Measurements from ENCODE around the gene ALDH8A1. TPM values are rescaled to one million over a fixed set of nuclear protein-coding genes. Genes with fewer than 3 reads are reported as not detected.

Gene ALDH8A1
- total and polyA plus RNA-seq, 5 donors: 0.23 to 1.3 (median 0.25) TPM

DNA sequence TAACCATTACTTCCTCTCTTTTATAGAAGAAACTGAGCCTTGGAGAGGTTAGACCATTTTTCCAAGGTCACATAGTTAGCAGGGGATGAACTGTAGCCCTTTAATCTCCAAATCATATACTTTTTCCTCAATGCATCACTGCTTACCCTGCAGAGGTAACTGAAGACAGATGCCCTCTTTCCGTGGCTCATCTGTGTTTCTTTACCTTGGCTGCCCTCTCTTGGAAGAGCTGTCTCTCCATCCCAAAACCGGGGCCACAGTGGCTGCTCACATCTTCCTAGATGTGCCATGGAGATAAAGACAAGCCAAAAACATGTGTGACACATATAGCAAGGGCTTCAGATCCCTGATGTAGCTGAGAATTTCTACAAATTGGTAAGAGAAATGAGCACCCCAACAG, 581 bp upstream of the ALDH8A1 start:
- H3K9me3 ChIP-seq (ENCODE audit: control insufficient read depth, low read length): no peaks in the 10 kb centered on the region
- intact Hi-C loops (cut with DNase I): no loop called here
- no peak overlapping the region for H3K4me3 ChIP-seq (ENCODE audit: low read length)
- DNase-seq (no peak), ATAC-seq (no peak)
- WGBS: 56% methylated on average over 2 of the region's 2 CpGs
- no peaks in the 10 kb centered on the region for H3K27me3 ChIP-seq (ENCODE audit: control insufficient read depth, insufficient read depth)
- H3K27ac ChIP-seq (ENCODE audit: low read length): no peak overlapping the region
- H3K4me1 ChIP-seq (ENCODE audit: control insufficient read depth, insufficient read depth, low read length): no peaks in the 10 kb centered on the region

GRCh38 chr6:134948691-134949090, 1.2 kb downstream of the ALDH8A1 start:
- Histone ChIP-seq H3K4me3 (ENCODE audit: low read length) (no peak overlapping the region), H3K27ac (ENCODE audit: low read length) (no peak overlapping the region), H3K9me3 (ENCODE audit: control insufficient read depth, low read length) (no peaks in the 10 kb centered on the region), H3K27me3 (ENCODE audit: control insufficient read depth, insufficient read depth) (no peaks in the 10 kb centered on the region), H3K4me1 (ENCODE audit: control insufficient read depth, insufficient read depth, low read length) (no peaks in the 10 kb centered on the region)
- no peak for ATAC-seq
- intact Hi-C loops (cut with DNase I): no loop called here
- DNase-seq: no peak
- WGBS: 73% methylated on average over 1 of the region's 1 CpG

- no peaks in the 10 kb centered on the region for H3K9me3 ChIP-seq (ENCODE audit: control insufficient read depth, low read length)
- DNase-seq (no peak), ATAC-seq (no peak)
- intact Hi-C loops (cut with DNase I): no loop called here
- no peaks in the 10 kb centered on the region for H3K27me3 ChIP-seq (ENCODE audit: control insufficient read depth, insufficient read depth)
- no peaks in the 10 kb centered on the region for H3K4me1 ChIP-seq (ENCODE audit: control insufficient read depth, insufficient read depth, low read length)
- no peak overlapping the region for H3K4me3 ChIP-seq (ENCODE audit: low read length)
- H3K27ac ChIP-seq (ENCODE audit: low read length): no peak overlapping the region
These were observed 1.8 kb downstream of the ALDH8A1 start for GRCh38 chr6:134948142-134948541.

DNA sequence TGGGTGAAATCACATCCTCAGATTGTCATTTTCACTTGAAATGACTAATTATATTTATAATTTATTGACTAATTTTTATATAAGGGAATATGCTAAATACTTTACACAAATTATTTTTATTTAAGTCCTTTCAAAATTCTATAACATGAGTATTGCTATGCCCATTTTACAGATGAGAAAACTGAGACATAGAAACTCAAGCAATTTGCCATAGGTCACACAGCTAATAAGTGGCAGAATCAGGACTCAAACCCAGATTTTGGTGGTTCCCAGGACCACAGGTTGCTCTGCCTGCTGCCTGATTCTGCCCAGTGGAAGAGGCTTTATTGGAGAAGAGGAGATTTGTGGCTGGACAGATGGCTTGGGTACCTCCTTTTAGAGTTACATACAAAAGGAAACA, 4.9 kb downstream of the ALDH8A1 start:
- no peak for ATAC-seq
- no peaks in the 10 kb centered on the region for H3K27me3 ChIP-seq (ENCODE audit: control insufficient read depth, insufficient read depth)
- no peak for DNase-seq
- H3K4me1 ChIP-seq (ENCODE audit: control insufficient read depth, insufficient read depth, low read length): no peaks in the 10 kb centered on the region
- no peak overlapping the region for H3K4me3 ChIP-seq (ENCODE audit: low read length)
- intact Hi-C loops (cut with DNase I): no loop called here
- no peaks in the 10 kb centered on the region for H3K9me3 ChIP-seq (ENCODE audit: control insufficient read depth, low read length)
- H3K27ac ChIP-seq (ENCODE audit: low read length): no peak overlapping the region

- 97% methylated on average over 9 of the region's 9 CpGs for WGBS
- no peak for ATAC-seq
- intact Hi-C loops (cut with DNase I): loop anchor here in 1 of 4 donors (5.0 kb wide), 1 partner anchor 786 kb away; no protein-coding TSS in a partner anchor
These were observed 6.3 kb downstream of the ALDH8A1 start for GRCh38 chr6:134943522-134944111.

DNA sequence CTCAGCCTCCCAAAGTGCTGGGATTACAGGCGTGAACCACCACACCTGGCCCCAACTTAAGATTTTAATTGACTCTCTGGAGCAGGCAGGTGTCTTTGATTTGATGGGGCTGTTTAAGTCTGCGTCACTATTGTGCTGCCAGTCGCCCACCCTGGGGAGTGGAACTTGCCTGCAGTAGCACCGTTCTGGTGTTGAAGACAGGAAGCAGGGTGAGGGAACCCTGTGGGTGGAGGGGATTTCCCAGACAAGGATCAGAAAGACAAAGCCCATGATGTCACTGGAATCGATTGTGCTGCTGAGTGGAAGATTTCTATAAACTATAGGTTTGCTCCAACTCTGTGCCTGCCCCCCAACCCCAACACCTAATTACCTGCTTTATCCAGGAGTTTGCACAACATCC, 11.0 kb downstream of the ALDH8A1 start:
- Histone ChIP-seq H3K4me3 (ENCODE audit: low read length) (no peak overlapping the region), H3K27me3 (ENCODE audit: control insufficient read depth, insufficient read depth) (no peaks in the 10 kb centered on the region), H3K4me1 (ENCODE audit: control insufficient read depth, insufficient read depth, low read length) (no peaks in the 10 kb centered on the region), H3K9me3 (ENCODE audit: control insufficient read depth, low read length) (no peaks in the 10 kb centered on the region), H3K27ac (ENCODE audit: low read length) (no peak overlapping the region)
- WGBS: 67% methylated on average over 5 of the region's 5 CpGs
- DNase-seq (no peak), ATAC-seq (no peak)
- intact Hi-C loops (cut with DNase I): loop anchor here in 2 of 4 donors (5.0 to 10.0 kb wide), 2 partner anchors 777 to 784 kb away; no protein-coding TSS in a partner anchor

More at GRCh38 chr6:134943522-134944111, 6.3 kb downstream of the ALDH8A1 start:
- no peak overlapping the region for H3K4me3 ChIP-seq (ENCODE audit: low read length)
- DNase-seq: no peak
- no peaks in the 10 kb centered on the region for H3K27me3 ChIP-seq (ENCODE audit: control insufficient read depth, insufficient read depth)
- no peak overlapping the region for H3K27ac ChIP-seq (ENCODE audit: low read length)
- H3K4me1 ChIP-seq (ENCODE audit: control insufficient read depth, insufficient read depth, low read length): no peaks in the 10 kb centered on the region
- no peaks in the 10 kb centered on the region for H3K9me3 ChIP-seq (ENCODE audit: control insufficient read depth, low read length)

DNA sequence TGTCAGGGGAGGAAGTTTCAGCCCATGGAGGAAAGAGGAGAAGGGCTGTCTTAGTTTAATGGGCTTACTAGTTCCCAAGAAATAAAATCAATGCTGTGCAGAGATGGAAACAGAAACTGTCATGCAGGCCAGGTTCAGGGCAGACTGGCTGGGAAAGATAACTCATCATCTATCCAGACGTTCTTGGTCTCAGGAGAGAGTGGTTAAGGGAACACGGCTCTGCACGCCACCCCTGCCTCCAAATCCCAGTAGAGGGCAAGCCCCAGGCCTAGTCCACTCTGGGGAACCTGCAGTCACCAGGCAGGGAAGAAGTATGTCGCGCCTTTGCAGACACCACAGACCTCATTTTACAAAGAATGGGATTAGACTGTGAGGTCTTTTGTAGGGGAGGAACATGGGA, 12.5 kb downstream of the ALDH8A1 start:
- WGBS: 81% methylated on average over 5 of the region's 5 CpGs
- ATAC-seq: no peak
- no peak for DNase-seq
- Histone ChIP-seq H3K4me3 (ENCODE audit: low read length) (no peak overlapping the region), H3K4me1 (ENCODE audit: control insufficient read depth, insufficient read depth, low read length) (no peaks in the 10 kb centered on the region), H3K27ac (ENCODE audit: low read length) (no peak overlapping the region), H3K27me3 (ENCODE audit: control insufficient read depth, insufficient read depth) (no peaks in the 10 kb centered on the region), H3K9me3 (ENCODE audit: control insufficient read depth, low read length) (no peaks in the 10 kb centered on the region)
- intact Hi-C loops (cut with DNase I): loop anchor here in 2 of 4 donors (5.0 to 10.0 kb wide), 2 partner anchors 775 to 783 kb away; no protein-coding TSS in a partner anchor

GRCh38 chr6:134936931-134937330, 13.0 kb downstream of the ALDH8A1 start:
- no peak overlapping the region for H3K27ac ChIP-seq (ENCODE audit: low read length)
- intact Hi-C loops (cut with DNase I): loop anchor here in 2 of 4 donors (5.0 to 10.0 kb wide), 2 partner anchors 775 to 782 kb away; no protein-coding TSS in a partner anchor
- DNase-seq (no peak), ATAC-seq (no peak)
- no peak overlapping the region for H3K4me3 ChIP-seq (ENCODE audit: low read length)
- 79% methylated on average over 5 of the region's 5 CpGs for WGBS
- H3K4me1 ChIP-seq (ENCODE audit: control insufficient read depth, insufficient read depth, low read length): no peaks in the 10 kb centered on the region
- H3K9me3 ChIP-seq (ENCODE audit: control insufficient read depth, low read length): no peaks in the 10 kb centered on the region
- no peaks in the 10 kb centered on the region for H3K27me3 ChIP-seq (ENCODE audit: control insufficient read depth, insufficient read depth)

GRCh38 chr6:134936476-134936875, 13.4 kb downstream of the ALDH8A1 start:
- no peaks in the 10 kb centered on the region for H3K27me3 ChIP-seq (ENCODE audit: control insufficient read depth, insufficient read depth)
- no peaks in the 10 kb centered on the region for H3K9me3 ChIP-seq (ENCODE audit: control insufficient read depth, low read length)

GRCh38 chr6:134934793-134935485, 15.0 kb downstream of the ALDH8A1 start:
- Histone ChIP-seq H3K27me3 (ENCODE audit: control insufficient read depth, insufficient read depth) (no peaks in the 10 kb centered on the region), H3K4me1 (ENCODE audit: control insufficient read depth, insufficient read depth, low read length) (no peaks in the 10 kb centered on the region), H3K27ac (ENCODE audit: low read length) (no peak overlapping the region), H3K9me3 (ENCODE audit: control insufficient read depth, low read length) (no peaks in the 10 kb centered on the region), H3K4me3 (ENCODE audit: low read length) (no peak overlapping the region)
- no peak for ATAC-seq
- DNase-seq: no peak
- 97% methylated on average over 5 of the region's 5 CpGs for WGBS
- intact Hi-C loops (cut with DNase I): loop anchor here in 2 of 4 donors (5.0 to 10.0 kb wide), 2 partner anchors 773 to 780 kb away; no protein-coding TSS in a partner anchor

More at GRCh38 chr6:134936476-134936875, 13.4 kb downstream of the ALDH8A1 start:
- ATAC-seq (no peak), DNase-seq (no peak)
- no peak overlapping the region for H3K27ac ChIP-seq (ENCODE audit: low read length)
- no peak overlapping the region for H3K4me3 ChIP-seq (ENCODE audit: low read length)
- H3K4me1 ChIP-seq (ENCODE audit: control insufficient read depth, insufficient read depth, low read length): no peaks in the 10 kb centered on the region
- intact Hi-C loops (cut with DNase I): loop anchor here in 2 of 4 donors (5.0 to 10.0 kb wide), 2 partner anchors 774 to 782 kb away; no protein-coding TSS in a partner anchor
- 89% methylated on average over 5 of the region's 5 CpGs for WGBS

All from right cardiac atrium (tissue), 5 donors.